Neural cell (in vitro differentiated cells): ENCODE results near the gene PIANP. TPM values are rescaled to one million over a fixed set of nuclear protein-coding genes. Genes with fewer than 3 reads are reported as not detected.
A peak's percentile ranks its signal among the peaks of the same experiment; 100 is the strongest.

Experiments
- H2AFZ ChIP-seq: fragments of 200-600, 300-800 bp; sonication (generic), shearing (Covaris generic); 2 replicates; pipeline ENCODE4 v1.6.0; 2014; ENCODE audit warnings: low read depth, mild to moderate bottlenecking, antibody characterized with exemption, low read length, moderate library complexity
- H3F3A ChIP-seq: fragments of 200-600 bp; shearing (Covaris generic); 2 replicates; pipeline ENCODE4 v1.6.1; 2016; ENCODE audit warnings: mild to moderate bottlenecking, moderate library complexity, mixed read lengths, antibody characterized with exemption, low read length; ENCODE audit not compliant: insufficient read depth, poor library complexity, severe bottlenecking
- H3K27ac ChIP-seq: fragments of 200-600, 300-800 bp; sonication (generic), shearing (Covaris generic); 2 replicates; pipeline ENCODE4 v1.5.1; 2014; ENCODE audit warnings: mild to moderate bottlenecking, low read length, moderate library complexity
- H3K27me3 ChIP-seq: fragments of 300-800, 200-600 bp; sonication (generic), shearing (Covaris generic); 2 replicates; pipeline ENCODE4 v1.6.0; 2014; ENCODE audit warnings: mild to moderate bottlenecking, low read depth, low read length, moderate library complexity; ENCODE audit not compliant: insufficient read depth
- H3K36me3 ChIP-seq: fragments of 300-800, 200-600 bp; sonication (generic), shearing (Covaris generic); 2 replicates; pipeline ENCODE4 v1.5.1; 2014; ENCODE audit warnings: mild to moderate bottlenecking, antibody characterized with exemption, low read length, moderate library complexity; ENCODE audit not compliant: insufficient read depth
- H3K4me2 ChIP-seq: fragments of 300-800, 200-600 bp; sonication (generic), shearing (Covaris generic); 2 replicates; pipeline ENCODE4 v1.6.0; 2014; ENCODE audit warnings: mild to moderate bottlenecking, low read length
- H3K4me3 ChIP-seq: fragments of 300-800, 200-600 bp; sonication (generic), shearing (Covaris generic); 2 replicates; pipeline ENCODE4 v1.5.1; 2014; ENCODE audit warnings: mild to moderate bottlenecking, low read length, moderate library complexity
- H3K79me2 ChIP-seq: fragments of 200-600 bp; shearing (Covaris generic); replicated peaks from 2 replicates; pipeline ENCODE4 v1.6.0; 2014; ENCODE audit warnings: mild to moderate bottlenecking, low read length, moderate library complexity; ENCODE audit not compliant: insufficient read depth
- H3K9ac ChIP-seq: fragments of 300-800, 200-600 bp; sonication (generic), shearing (Covaris generic); 2 replicates; pipeline ENCODE4 v1.6.1; 2016; ENCODE audit warnings: mild to moderate bottlenecking, low read length, mixed read lengths
- H3K9me2 ChIP-seq: fragments of 200-600 bp; shearing (Covaris generic); 2 replicates; pipeline ENCODE4 v1.6.1; 2016; ENCODE audit warnings: mild to moderate bottlenecking, low read length, mixed read lengths; ENCODE audit not compliant: insufficient read depth
- H3K9me3 ChIP-seq: fragments of 200-600, 300-800 bp; sonication (generic), shearing (Covaris generic); 2 replicates; pipeline ENCODE4 v1.6.1; 2016; ENCODE audit warnings: mild to moderate bottlenecking, mixed run types, low read length, moderate library complexity, mixed read lengths
- H4K20me1 ChIP-seq: fragments of 200-600 bp; shearing (Covaris generic); 2 replicates; pipeline ENCODE4 v1.6.1; 2016; ENCODE audit warnings: mild to moderate bottlenecking, mixed run types; ENCODE audit not compliant: insufficient read depth
- CTCF ChIP-seq: fragments of 450-650 bp; IDR thresholded peaks from 2 replicates; pipeline ENCODE4 v1.5.1; 2014; ENCODE audit warnings: antibody characterized with exemption, mild to moderate bottlenecking, moderate library complexity; ENCODE audit not compliant: poor library complexity, severe bottlenecking
- EP300 ChIP-seq: fragments of 450-650 bp; conservative IDR thresholded peaks from 2 replicates; pipeline ENCODE4 v1.6.1; 2014; ENCODE audit warnings: antibody characterized with exemption, mild to moderate bottlenecking, moderate library complexity; ENCODE audit not compliant: poor library complexity, severe bottlenecking
- EZH2 ChIP-seq: fragments of 200-600, 300-800 bp; shearing (Covaris generic), sonication (generic); IDR thresholded peaks from 2 replicates; pipeline ENCODE4 v1.6.1; 2014; ENCODE audit warnings: antibody characterized with exemption, low read length, borderline replicate concordance, mild to moderate bottlenecking; ENCODE audit not compliant: insufficient read depth, poor library complexity, severe bottlenecking
- MXI1 ChIP-seq: fragments of 450-650 bp; conservative IDR thresholded peaks from 2 replicates; pipeline ENCODE4 v1.6.1; 2014; ENCODE audit warnings: antibody characterized with exemption, mild to moderate bottlenecking; ENCODE audit not compliant: poor library complexity, severe bottlenecking
- POLR2AphosphoS5 ChIP-seq: IDR thresholded peaks from 2 replicates; pipeline ENCODE4 v1.6.1; 2012
- RAD21 ChIP-seq: fragments of 450-650 bp; conservative IDR thresholded peaks from 2 replicates; pipeline ENCODE4 v1.6.1; 2014; ENCODE audit warnings: antibody characterized with exemption, mild to moderate bottlenecking, moderate library complexity
- REST ChIP-seq: IDR thresholded peaks from 2 replicates; pipeline ENCODE4 v1.6.1; 2012; ENCODE audit warnings: borderline replicate concordance
- SMC3 ChIP-seq: fragments of 450-650 bp; conservative IDR thresholded peaks from 2 replicates; pipeline ENCODE4 v1.6.1; 2014; ENCODE audit warnings: antibody characterized with exemption, mild to moderate bottlenecking, moderate library complexity; ENCODE audit not compliant: poor library complexity
- TAF1 ChIP-seq: IDR thresholded peaks from 2 replicates; pipeline ENCODE4 v1.6.1; 2012; ENCODE audit warnings: low read depth
- polyA plus RNA-seq: library from polyadenylated mRNA; depleted of rRNA; stranded (reverse); fragments of >200 nt; gene quantifications from 2 replicates; pipeline ENCODE4 v1.2.3, GENCODE V29; 2014

The PIANP gene
- polyA plus RNA-seq, 1 donor from 2014 or later, result 4.4 TPM

GRCh38 chr12:6672143-6672542, 28.5 kb downstream of the PIANP start:
- H2AFZ ChIP-seq, result no peak overlapping the region
- no peaks in the 10 kb centered on the region for H3K9me2 ChIP-seq

GRCh38 chr12:6667559-6668210, 32.9 kb downstream of the PIANP start:
- no peaks in the 10 kb centered on the region for H3K9me2 ChIP-seq
- H3K4me2 ChIP-seq, result no peak overlapping the region
- H3K27me3 ChIP-seq, result no peaks in the 10 kb centered on the region
- peaks cover 2% of the 10 kb centered on the region for H3K79me2 ChIP-seq
- H3F3A ChIP-seq, result no peaks in the 10 kb centered on the region
- H4K20me1 ChIP-seq, result no peaks in the 10 kb centered on the region
- H3K9ac ChIP-seq, result no peak overlapping the region
- H3K27ac ChIP-seq, result no peak overlapping the region
- no peaks in the 10 kb centered on the region for H3K9me3 ChIP-seq
- no peak overlapping the region for H3K4me3 ChIP-seq
- peaks cover 9% of the 10 kb centered on the region for H3K36me3 ChIP-seq
- H2AFZ ChIP-seq, result no peak overlapping the region
- TF ChIP-seq POLR2AphosphoS5 (no peak), RAD21 (peak; percentile 35), EZH2 (no peak), MXI1 (no peak), CTCF (peak; percentile 54)

More at GRCh38 chr12:6672143-6672542, 28.5 kb downstream of the PIANP start:
- H3K27ac ChIP-seq, result no peak overlapping the region
- peaks cover 9% of the 10 kb centered on the region for H3K36me3 ChIP-seq
- H4K20me1 ChIP-seq, result no peaks in the 10 kb centered on the region
- H3K4me3 ChIP-seq, result no peak overlapping the region
- no peak overlapping the region for H3K4me2 ChIP-seq
- TF ChIP-seq REST (no peak), EZH2 (no peak), POLR2AphosphoS5 (no peak), RAD21 (no peak), EP300 (no peak), SMC3 (no peak), MXI1 (no peak), CTCF (no peak), TAF1 (no peak)
- no peaks in the 10 kb centered on the region for H3K79me2 ChIP-seq
- H3K27me3 ChIP-seq, result no peaks in the 10 kb centered on the region
- H3F3A ChIP-seq, result no peaks in the 10 kb centered on the region
- H3K9me3 ChIP-seq, result no peaks in the 10 kb centered on the region
- no peak overlapping the region for H3K9ac ChIP-seq
